SK-N-SH (cell line): ENCODE data around the gene ARHGAP42. TPM values are rescaled to one million over a fixed set of nuclear protein-coding genes. Genes with fewer than 3 reads are reported as not detected.

Experiments used
- CTCF ChIA-PET: fragments of 300-600, 350-600 bp; formaldehyde crosslinking; extraction: SDS; loops from one replicate; lab custom pipeline; 2021; lab: Yijun Ruan, JAX
- POLR2A ChIA-PET: fragments of 350-600 bp; sonication (Branson Sonifier 250); formaldehyde crosslinking; extraction: SDS; loops from one replicate; lab custom pipeline; 2020; ENCODE audit warnings: antibody characterized with exemption, inconsistent platforms; lab: Yijun Ruan, JAX
- DNase-seq: peaks from one replicate; pipeline ENCODE4 v3.0.0; 2012
- H2AFZ ChIP-seq: fragments of 200-600 bp; sonication (generic); 2 replicates; pipeline ENCODE4 v1.8.1; 2016; ENCODE audit warnings: antibody characterized with exemption, mild to moderate bottlenecking, low read depth
- H3F3A ChIP-seq: fragments of 200-600 bp; sonication (generic); replicated peaks from 2 replicates; pipeline ENCODE3; 2016; ENCODE audit warnings: antibody characterized with exemption, mild to moderate bottlenecking; ENCODE audit not compliant: insufficient read depth
- H3K27ac ChIP-seq, 2 experiments: fragments of 200-500 bp in 1 of 2; fragments of 200-600 bp in 1 of 2; sonication (Bioruptor generic) in 1 of 2; sonication (generic), shearing (Covaris generic) in 1 of 2; 2 replicates each; pipeline versions ENCODE4 v1.5.1 to v1.6.1; 2014 to 2016; ENCODE audit warnings: low read depth in 2 of 2, inconsistent platforms in 1 of 2, low read length in 1 of 2, mild to moderate bottlenecking in 1 of 2, mixed read lengths in 1 of 2
- H3K27me3 ChIP-seq: fragments of 200-600 bp; sonication (generic), shearing (Covaris generic); 2 replicates; pipeline ENCODE4 v1.6.1; 2016; ENCODE audit warnings: mixed run types; ENCODE audit not compliant: insufficient read depth
- H3K36me3 ChIP-seq, 2 experiments: fragments of 200-500 bp in 1 of 2; fragments of 200-600 bp in 1 of 2; sonication (Bioruptor generic) in 1 of 2; sonication (generic) in 1 of 2; replicated peaks in 1 of 2; 2 replicates each; pipeline versions ENCODE3 to v1.5.1; 2014 to 2016; ENCODE audit warnings: low read length in 1 of 2, mild to moderate bottlenecking in 1 of 2; ENCODE audit not compliant: insufficient read depth in 2 of 2, control insufficient read depth in 1 of 2
- H3K4me1 ChIP-seq, 2 experiments: fragments of 200-500 bp in 1 of 2; fragments of 200-600 bp in 1 of 2; sonication (Bioruptor generic) in 1 of 2; sonication (generic), shearing (Covaris generic) in 1 of 2; 2 replicates each; pipeline versions ENCODE4 v1.5.1 to v1.6.1; 2014 to 2016; ENCODE audit warnings: low read depth in 1 of 2, low read length in 1 of 2, mixed run types in 1 of 2; ENCODE audit not compliant: insufficient read depth in 2 of 2, control insufficient read depth in 1 of 2
- H3K4me2 ChIP-seq: fragments of 200-600 bp; sonication (generic), shearing (Covaris generic); 2 replicates; pipeline ENCODE4 v1.6.1; 2017; ENCODE audit warnings: mixed run types
- H3K4me3 ChIP-seq, 2 experiments: fragments of 200-500 bp in 1 of 2; fragments of 200-600 bp in 1 of 2; sonication (Bioruptor generic) in 1 of 2; sonication (generic), shearing (Covaris generic) in 1 of 2; 2 replicates each; pipeline versions ENCODE4 v1.5.1 to v1.8.1; 2014 to 2016; ENCODE audit warnings: low read depth in 2 of 2, inconsistent platforms in 1 of 2, low read length in 1 of 2, mild to moderate bottlenecking in 1 of 2, mixed read lengths in 1 of 2, moderate library complexity in 1 of 2
- H3K79me2 ChIP-seq: fragments of 200-600 bp; sonication (generic); 2 replicates; pipeline ENCODE4 v1.8.1; 2017; ENCODE audit warnings: mild to moderate bottlenecking; ENCODE audit not compliant: insufficient read depth
- H3K9ac ChIP-seq: fragments of 200-600 bp; sonication (generic); 2 replicates; pipeline ENCODE4 v1.6.1; 2017; ENCODE audit warnings: mixed run types
- H3K9me2 ChIP-seq: fragments of 200-600 bp; sonication (generic); 2 replicates; pipeline ENCODE4 v1.6.1; 2017; ENCODE audit warnings: mixed run types
- H3K9me3 ChIP-seq: fragments of 200-600 bp; sonication (generic); 2 replicates; pipeline ENCODE4 v1.6.1; 2017; ENCODE audit warnings: mixed run types, mild to moderate bottlenecking, moderate library complexity
- H4K20me1 ChIP-seq: fragments of 200-600 bp; sonication (generic); 2 replicates; pipeline ENCODE4 v1.6.1; 2017; ENCODE audit warnings: mild to moderate bottlenecking, mixed run types; ENCODE audit not compliant: insufficient read depth
- EP300 ChIP-seq, 2 experiments: IDR thresholded peaks; 2 replicates each; pipeline versions ENCODE4 v1.4.0 to v1.6.1; 2012; ENCODE audit warnings: borderline replicate concordance in 1 of 2, low read depth in 1 of 2, low read length in 1 of 2
- FOSL2 ChIP-seq: IDR thresholded peaks from 2 replicates; pipeline ENCODE4 v1.4.0; 2012; ENCODE audit warnings: low read depth, mild to moderate bottlenecking, moderate library complexity, borderline replicate concordance
- FOXM1 ChIP-seq: IDR thresholded peaks from 2 replicates; pipeline ENCODE4 v1.4.0; 2012; ENCODE audit warnings: low read depth, mild to moderate bottlenecking
- MEF2A ChIP-seq: IDR thresholded peaks from 2 replicates; pipeline ENCODE4 v1.4.0; 2012; ENCODE audit warnings: low read depth, borderline replicate concordance
- POLR2AphosphoS5 ChIP-seq: IDR thresholded peaks from 2 replicates; pipeline ENCODE4 v1.6.1; 2012; ENCODE audit warnings: low read depth, low read length
- SMC3 ChIP-seq: IDR thresholded peaks from 2 replicates; pipeline ENCODE4 v1.6.1; 2012; ENCODE audit warnings: low read depth, low read length, improper control_type of control experiment
- YY1 ChIP-seq: IDR thresholded peaks from 2 replicates; pipeline ENCODE4 v1.4.0; 2012; ENCODE audit warnings: low read depth, mild to moderate bottlenecking
- WGBS: methylation state at CpG from one replicate; pipeline ENCODE4 v1.1.6; 2017; ENCODE audit warnings: low lambda C conversion rate; 5-methylcytosine and 5-hydroxymethylcytosine counted together
- polyA plus RNA-seq, 3 experiments: library from polyadenylated mRNA; depleted of rRNA; stranded (reverse); fragments of >200 nt; gene quantifications; 2 replicates each; pipeline ENCODE4 v1.2.3, GENCODE V29; 2012
- TF ChIP-seq, protein P1 (sequence below): IDR thresholded peaks from 2 replicates; pipeline ENCODE4; 2012
- TF ChIP-seq, protein P2 (sequence below): IDR thresholded peaks from 2 replicates; pipeline ENCODE4 v1.4.0; 2012; ENCODE audit warnings: low read depth, borderline replicate concordance
- TF ChIP-seq, protein P3 (sequence below): fragments of 150-350 bp; IDR thresholded peaks from 2 replicates; pipeline ENCODE4 v1.6.1; 2016; ENCODE audit warnings: mild to moderate bottlenecking, low read depth, low read length
- TF ChIP-seq, protein P4 (sequence below): fragments of 200-600 bp; sonication (generic); IDR thresholded peaks from 2 replicates; pipeline ENCODE4 v1.6.1; 2017; ENCODE audit warnings: antibody characterized with exemption, mild to moderate bottlenecking, moderate library complexity
- TF ChIP-seq, protein P5 (sequence below): IDR thresholded peaks from 2 replicates; pipeline ENCODE4 v1.4.0; 2012; ENCODE audit warnings: low read depth
- TF ChIP-seq, protein P6 (sequence below): fragments of 150-350 bp; IDR thresholded peaks from 2 replicates; pipeline ENCODE4 v1.6.1; 2017; ENCODE audit warnings: antibody characterized with exemption, low read length, low read depth, borderline replicate concordance
- TF ChIP-seq, protein P7 (sequence below): IDR thresholded peaks from 2 replicates; pipeline ENCODE4 v1.4.0; 2012; ENCODE audit warnings: low read depth, borderline replicate concordance
- TF ChIP-seq, protein P8 (sequence below): IDR thresholded peaks from 2 replicates; pipeline ENCODE4 v1.6.1; 2012; ENCODE audit warnings: mild to moderate bottlenecking, low read depth, low read length, moderate library complexity

ARHGAP42 gene
- polyA plus RNA-seq, 1 of the 3 experiments (the other 2 are of a cell fraction), result 0.02 TPM

DNA sequence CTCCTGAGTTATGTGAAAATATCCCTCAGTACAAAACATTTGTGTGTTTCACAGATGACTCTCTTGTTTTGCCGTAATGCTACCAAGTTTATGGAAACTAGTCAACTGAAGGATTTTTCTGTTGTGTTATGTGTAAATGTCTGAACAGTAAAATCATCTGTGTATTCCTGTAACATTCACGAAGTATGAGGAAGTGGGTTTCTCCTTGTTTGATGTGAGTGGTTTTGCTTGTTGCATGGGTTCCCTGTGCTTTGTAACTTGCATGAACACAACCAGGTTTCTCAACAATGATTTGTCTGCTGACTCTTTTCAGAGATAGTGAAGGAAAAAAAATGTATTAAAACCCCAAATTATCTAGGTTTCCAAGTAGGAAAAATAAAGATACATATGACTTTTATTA is 304.5 kb downstream of the ARHGAP42 start:
- no peaks in the 10 kb centered on the region for H3F3A ChIP-seq
- no peaks in the 10 kb centered on the region for H3K79me2 ChIP-seq
- no peak overlapping the region for H2AFZ ChIP-seq
- 10% methylated on average over 2 of the region's 2 CpGs for WGBS
- no peak overlapping the region for H3K9ac ChIP-seq
- no peak overlapping the region for H3K4me2 ChIP-seq
- H3K9me3 ChIP-seq, result no peaks in the 10 kb centered on the region
- TF ChIP-seq, protein P1, sequence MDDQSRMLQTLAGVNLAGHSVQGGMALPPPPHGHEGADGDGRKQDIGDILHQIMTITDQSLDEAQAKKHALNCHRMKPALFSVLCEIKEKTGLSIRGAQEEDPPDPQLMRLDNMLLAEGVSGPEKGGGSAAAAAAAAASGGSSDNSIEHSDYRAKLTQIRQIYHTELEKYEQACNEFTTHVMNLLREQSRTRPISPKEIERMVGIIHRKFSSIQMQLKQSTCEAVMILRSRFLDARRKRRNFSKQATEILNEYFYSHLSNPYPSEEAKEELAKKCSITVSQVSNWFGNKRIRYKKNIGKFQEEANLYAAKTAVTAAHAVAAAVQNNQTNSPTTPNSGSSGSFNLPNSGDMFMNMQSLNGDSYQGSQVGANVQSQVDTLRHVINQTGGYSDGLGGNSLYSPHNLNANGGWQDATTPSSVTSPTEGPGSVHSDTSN, result no peak
- TF ChIP-seq, protein P2, sequence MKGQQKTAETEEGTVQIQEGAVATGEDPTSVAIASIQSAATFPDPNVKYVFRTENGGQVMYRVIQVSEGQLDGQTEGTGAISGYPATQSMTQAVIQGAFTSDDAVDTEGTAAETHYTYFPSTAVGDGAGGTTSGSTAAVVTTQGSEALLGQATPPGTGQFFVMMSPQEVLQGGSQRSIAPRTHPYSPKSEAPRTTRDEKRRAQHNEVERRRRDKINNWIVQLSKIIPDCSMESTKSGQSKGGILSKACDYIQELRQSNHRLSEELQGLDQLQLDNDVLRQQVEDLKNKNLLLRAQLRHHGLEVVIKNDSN, result no peak
- TF ChIP-seq, protein P3, sequence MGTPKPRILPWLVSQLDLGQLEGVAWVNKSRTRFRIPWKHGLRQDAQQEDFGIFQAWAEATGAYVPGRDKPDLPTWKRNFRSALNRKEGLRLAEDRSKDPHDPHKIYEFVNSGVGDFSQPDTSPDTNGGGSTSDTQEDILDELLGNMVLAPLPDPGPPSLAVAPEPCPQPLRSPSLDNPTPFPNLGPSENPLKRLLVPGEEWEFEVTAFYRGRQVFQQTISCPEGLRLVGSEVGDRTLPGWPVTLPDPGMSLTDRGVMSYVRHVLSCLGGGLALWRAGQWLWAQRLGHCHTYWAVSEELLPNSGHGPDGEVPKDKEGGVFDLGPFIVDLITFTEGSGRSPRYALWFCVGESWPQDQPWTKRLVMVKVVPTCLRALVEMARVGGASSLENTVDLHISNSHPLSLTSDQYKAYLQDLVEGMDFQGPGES, result no peak
- TF ChIP-seq EP300 (IDR thresholded peaks at IDR 0.05; ENCODE audit: borderline replicate concordance in 1 of 2, low read depth in 1 of 2, low read length in 1 of 2), result no peak
- no peak for TF ChIP-seq FOSL2
- TF ChIP-seq SMC3, result no peak
- TF ChIP-seq MEF2A, result no peak
- no peak for TF ChIP-seq YY1
- ChIA-PET POLR2A (no interaction called here), CTCF (no interaction called here)
- H3K27me3 ChIP-seq, result no peaks in the 10 kb centered on the region
- no peaks in the 10 kb centered on the region for H4K20me1 ChIP-seq
- no peak overlapping the region for H3K27ac ChIP-seq
- no peak overlapping the region for H3K4me3 ChIP-seq
- H3K4me1 ChIP-seq, result no peaks in the 10 kb centered on the region
- DNase-seq, result no peak
- no peaks in the 10 kb centered on the region for H3K9me2 ChIP-seq
- H3K36me3 ChIP-seq, result no peaks in the 10 kb centered on the region

DNA sequence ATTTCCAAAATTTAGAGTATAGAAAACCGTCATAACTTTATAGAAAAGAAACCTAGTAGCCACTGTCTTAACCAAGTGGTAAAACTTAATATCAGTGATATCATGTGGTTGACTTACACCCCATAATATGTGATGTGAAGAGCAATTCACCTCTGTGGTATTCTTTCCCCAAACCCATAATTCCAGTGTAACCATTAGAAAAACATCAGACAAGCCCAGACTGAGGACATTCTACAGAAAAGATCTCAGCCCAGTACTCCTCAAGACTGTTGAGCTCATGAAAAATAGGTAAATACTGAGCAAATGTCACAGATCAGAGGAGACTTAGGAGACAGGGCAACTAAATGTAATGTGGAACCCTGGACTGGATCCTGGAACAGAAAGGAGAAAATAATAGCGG is 307.9 kb downstream of the ARHGAP42 start:
- no peaks in the 10 kb centered on the region for H3K27me3 ChIP-seq
- H3K4me2 ChIP-seq, result no peak overlapping the region
- H3K4me1 ChIP-seq, result no peaks in the 10 kb centered on the region
- H4K20me1 ChIP-seq, result no peaks in the 10 kb centered on the region
- H3K9me2 ChIP-seq, result no peaks in the 10 kb centered on the region
- no peak overlapping the region for H3K27ac ChIP-seq
- CTCF ChIA-PET, result no interaction called here
- H3K79me2 ChIP-seq, result no peaks in the 10 kb centered on the region
- POLR2A ChIA-PET, result no interaction called here
- no peaks in the 10 kb centered on the region for H3K9me3 ChIP-seq
- DNase-seq, result no peak
- H3K36me3 ChIP-seq, result no peaks in the 10 kb centered on the region
- H3F3A ChIP-seq, result no peaks in the 10 kb centered on the region
- no peak overlapping the region for H3K4me3 ChIP-seq
- no peak overlapping the region for H3K9ac ChIP-seq
- H2AFZ ChIP-seq, result no peak overlapping the region
- 38% methylated on average over 2 of the region's 2 CpGs for WGBS
- TF ChIP-seq FOXM1 (no peak), EP300 (IDR thresholded peaks at IDR 0.05; ENCODE audit: borderline replicate concordance in 1 of 2, low read depth in 1 of 2, low read length in 1 of 2) (no peak), POLR2AphosphoS5 (no peak), SMC3 (no peak)
- TF ChIP-seq, protein P4, sequence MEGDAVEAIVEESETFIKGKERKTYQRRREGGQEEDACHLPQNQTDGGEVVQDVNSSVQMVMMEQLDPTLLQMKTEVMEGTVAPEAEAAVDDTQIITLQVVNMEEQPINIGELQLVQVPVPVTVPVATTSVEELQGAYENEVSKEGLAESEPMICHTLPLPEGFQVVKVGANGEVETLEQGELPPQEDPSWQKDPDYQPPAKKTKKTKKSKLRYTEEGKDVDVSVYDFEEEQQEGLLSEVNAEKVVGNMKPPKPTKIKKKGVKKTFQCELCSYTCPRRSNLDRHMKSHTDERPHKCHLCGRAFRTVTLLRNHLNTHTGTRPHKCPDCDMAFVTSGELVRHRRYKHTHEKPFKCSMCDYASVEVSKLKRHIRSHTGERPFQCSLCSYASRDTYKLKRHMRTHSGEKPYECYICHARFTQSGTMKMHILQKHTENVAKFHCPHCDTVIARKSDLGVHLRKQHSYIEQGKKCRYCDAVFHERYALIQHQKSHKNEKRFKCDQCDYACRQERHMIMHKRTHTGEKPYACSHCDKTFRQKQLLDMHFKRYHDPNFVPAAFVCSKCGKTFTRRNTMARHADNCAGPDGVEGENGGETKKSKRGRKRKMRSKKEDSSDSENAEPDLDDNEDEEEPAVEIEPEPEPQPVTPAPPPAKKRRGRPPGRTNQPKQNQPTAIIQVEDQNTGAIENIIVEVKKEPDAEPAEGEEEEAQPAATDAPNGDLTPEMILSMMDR, result no peak
- TF ChIP-seq, protein P5, sequence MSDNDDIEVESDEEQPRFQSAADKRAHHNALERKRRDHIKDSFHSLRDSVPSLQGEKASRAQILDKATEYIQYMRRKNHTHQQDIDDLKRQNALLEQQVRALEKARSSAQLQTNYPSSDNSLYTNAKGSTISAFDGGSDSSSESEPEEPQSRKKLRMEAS, result no peak
- TF ChIP-seq, protein P6, sequence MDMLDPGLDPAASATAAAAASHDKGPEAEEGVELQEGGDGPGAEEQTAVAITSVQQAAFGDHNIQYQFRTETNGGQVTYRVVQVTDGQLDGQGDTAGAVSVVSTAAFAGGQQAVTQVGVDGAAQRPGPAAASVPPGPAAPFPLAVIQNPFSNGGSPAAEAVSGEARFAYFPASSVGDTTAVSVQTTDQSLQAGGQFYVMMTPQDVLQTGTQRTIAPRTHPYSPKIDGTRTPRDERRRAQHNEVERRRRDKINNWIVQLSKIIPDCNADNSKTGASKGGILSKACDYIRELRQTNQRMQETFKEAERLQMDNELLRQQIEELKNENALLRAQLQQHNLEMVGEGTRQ, result no peak
- TF ChIP-seq, protein P7, sequence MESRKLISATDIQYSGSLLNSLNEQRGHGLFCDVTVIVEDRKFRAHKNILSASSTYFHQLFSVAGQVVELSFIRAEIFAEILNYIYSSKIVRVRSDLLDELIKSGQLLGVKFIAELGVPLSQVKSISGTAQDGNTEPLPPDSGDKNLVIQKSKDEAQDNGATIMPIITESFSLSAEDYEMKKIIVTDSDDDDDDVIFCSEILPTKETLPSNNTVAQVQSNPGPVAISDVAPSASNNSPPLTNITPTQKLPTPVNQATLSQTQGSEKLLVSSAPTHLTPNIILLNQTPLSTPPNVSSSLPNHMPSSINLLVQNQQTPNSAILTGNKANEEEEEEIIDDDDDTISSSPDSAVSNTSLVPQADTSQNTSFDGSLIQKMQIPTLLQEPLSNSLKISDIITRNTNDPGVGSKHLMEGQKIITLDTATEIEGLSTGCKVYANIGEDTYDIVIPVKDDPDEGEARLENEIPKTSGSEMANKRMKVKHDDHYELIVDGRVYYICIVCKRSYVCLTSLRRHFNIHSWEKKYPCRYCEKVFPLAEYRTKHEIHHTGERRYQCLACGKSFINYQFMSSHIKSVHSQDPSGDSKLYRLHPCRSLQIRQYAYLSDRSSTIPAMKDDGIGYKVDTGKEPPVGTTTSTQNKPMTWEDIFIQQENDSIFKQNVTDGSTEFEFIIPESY, result no peak
- TF ChIP-seq, protein P8, sequence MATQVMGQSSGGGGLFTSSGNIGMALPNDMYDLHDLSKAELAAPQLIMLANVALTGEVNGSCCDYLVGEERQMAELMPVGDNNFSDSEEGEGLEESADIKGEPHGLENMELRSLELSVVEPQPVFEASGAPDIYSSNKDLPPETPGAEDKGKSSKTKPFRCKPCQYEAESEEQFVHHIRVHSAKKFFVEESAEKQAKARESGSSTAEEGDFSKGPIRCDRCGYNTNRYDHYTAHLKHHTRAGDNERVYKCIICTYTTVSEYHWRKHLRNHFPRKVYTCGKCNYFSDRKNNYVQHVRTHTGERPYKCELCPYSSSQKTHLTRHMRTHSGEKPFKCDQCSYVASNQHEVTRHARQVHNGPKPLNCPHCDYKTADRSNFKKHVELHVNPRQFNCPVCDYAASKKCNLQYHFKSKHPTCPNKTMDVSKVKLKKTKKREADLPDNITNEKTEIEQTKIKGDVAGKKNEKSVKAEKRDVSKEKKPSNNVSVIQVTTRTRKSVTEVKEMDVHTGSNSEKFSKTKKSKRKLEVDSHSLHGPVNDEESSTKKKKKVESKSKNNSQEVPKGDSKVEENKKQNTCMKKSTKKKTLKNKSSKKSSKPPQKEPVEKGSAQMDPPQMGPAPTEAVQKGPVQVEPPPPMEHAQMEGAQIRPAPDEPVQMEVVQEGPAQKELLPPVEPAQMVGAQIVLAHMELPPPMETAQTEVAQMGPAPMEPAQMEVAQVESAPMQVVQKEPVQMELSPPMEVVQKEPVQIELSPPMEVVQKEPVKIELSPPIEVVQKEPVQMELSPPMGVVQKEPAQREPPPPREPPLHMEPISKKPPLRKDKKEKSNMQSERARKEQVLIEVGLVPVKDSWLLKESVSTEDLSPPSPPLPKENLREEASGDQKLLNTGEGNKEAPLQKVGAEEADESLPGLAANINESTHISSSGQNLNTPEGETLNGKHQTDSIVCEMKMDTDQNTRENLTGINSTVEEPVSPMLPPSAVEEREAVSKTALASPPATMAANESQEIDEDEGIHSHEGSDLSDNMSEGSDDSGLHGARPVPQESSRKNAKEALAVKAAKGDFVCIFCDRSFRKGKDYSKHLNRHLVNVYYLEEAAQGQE, result no peak
